ENCODE measurements around the gene NXNL1.

NXNL1 gene

DNA sequence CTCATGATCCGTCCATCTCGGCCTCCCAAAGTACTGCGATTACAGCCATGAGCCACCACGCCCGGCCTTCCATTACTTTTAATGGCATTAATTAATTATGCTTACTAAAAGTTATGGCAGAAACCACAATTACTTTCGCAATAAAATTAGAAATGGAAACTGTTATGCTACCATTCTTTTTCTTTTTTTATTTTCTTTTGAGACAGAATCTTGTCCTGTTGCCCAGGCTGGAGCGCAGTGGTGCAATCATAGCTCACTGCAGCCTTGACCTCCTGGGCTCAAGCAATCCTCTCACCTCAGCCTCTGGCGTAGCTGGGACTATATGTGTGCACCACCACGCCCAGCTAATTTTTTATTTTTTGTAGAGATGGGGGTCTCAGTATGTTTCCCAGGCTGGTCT, 50.7 kb downstream of the NXNL1 start:
- no peak for DNase-seq (ENCODE audit: low read depth)
- Histone ChIP-seq H3K4me3 (ENCODE audit: low read length) (no peak overlapping the region), H3K27me3 (replicated peaks; ENCODE audit: control insufficient read depth, insufficient read depth, low read length) (no peaks in the 10 kb centered on the region)

DNA sequence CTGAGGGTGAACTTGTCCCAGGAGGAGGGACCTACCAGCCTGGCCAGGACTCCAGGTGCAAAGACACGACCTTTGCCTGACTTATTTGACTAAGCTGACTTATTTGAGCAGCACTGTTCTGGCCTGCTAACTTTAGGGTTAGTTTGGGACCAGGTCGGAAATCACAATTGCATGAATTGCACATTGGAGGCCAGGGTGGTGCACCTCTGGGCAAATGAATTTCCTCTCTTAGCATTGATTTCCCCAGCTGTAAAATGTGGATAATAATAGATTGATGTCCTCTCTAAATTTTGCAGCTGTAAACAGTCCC, 53.9 kb downstream of the NXNL1 start:
- peak overlapping the region; percentile 32 for H3K4me3 ChIP-seq (ENCODE audit: low read length)

More for the DNA sequence above, 50.7 kb downstream of the NXNL1 start:
- Histone ChIP-seq H3K4me1 (ENCODE audit: control insufficient read depth, insufficient read depth, low read length) (peaks cover 9% of the 10 kb centered on the region), H3K36me3 (ENCODE audit: control insufficient read depth, insufficient read depth, low read length, severe bottlenecking) (no peaks in the 10 kb centered on the region), H3K9me3 (ENCODE audit: control insufficient read depth, low read length) (no peaks in the 10 kb centered on the region), H3K9ac (ENCODE audit: low read length) (no peak overlapping the region)

DNA sequence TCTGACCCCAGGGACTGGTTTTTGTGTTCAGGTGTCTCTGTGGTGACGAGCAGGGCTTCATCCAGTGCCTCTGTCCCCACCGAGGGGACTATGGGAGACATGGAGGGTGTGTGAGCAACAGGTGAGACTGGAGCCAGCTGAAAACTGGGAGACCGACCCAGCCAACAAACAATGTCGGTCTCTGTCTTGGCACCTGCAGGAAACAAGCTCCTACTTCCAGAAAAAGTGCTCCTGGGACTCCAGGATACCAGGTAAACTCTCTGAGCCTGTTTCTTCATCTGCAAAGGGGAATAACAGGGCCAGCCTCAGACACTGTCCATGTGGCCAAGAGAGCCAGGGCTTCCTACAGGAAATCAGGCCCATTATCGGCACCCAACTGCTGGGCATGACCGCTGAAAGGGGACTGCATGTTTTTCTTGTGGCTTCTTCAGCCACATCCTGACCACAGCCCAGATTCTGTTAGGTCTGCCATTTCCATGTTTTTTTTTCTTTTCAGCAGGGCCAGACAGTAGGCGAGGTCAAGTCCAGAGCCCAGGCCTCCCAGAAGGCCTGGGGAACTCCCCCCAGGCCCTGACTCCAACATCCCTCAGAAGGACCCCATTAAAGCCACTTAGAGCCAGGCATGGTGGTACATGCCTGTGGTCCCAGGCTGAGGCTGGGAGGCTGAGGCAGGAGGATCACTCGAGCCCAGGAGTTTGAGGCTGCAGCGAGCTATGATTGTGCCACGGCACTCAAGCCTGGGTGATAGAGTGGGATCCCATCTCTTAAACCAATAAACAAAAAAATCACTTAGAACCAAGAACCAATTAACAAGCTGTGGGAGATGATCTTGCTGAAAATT, 54.5 kb downstream of the NXNL1 start:
- DNase-seq (ENCODE audit: low read depth), result no peak
- H3K4me1 ChIP-seq (ENCODE audit: control insufficient read depth, insufficient read depth, low read length), result peaks cover 9% of the 10 kb centered on the region
- no peaks in the 10 kb centered on the region for H3K27me3 ChIP-seq (replicated peaks; ENCODE audit: control insufficient read depth, insufficient read depth, low read length)
- H3K4me3 ChIP-seq (ENCODE audit: low read length), result peak overlapping the region; percentile 32
- no peaks in the 10 kb centered on the region for H3K9me3 ChIP-seq (ENCODE audit: control insufficient read depth, low read length)
- no peak overlapping the region for H3K9ac ChIP-seq (ENCODE audit: low read length)
- H3K36me3 ChIP-seq (ENCODE audit: control insufficient read depth, insufficient read depth, low read length, severe bottlenecking), result no peaks in the 10 kb centered on the region

More for the DNA sequence above, 53.9 kb downstream of the NXNL1 start:
- no peak for DNase-seq (ENCODE audit: low read depth)
- peaks cover 9% of the 10 kb centered on the region for H3K4me1 ChIP-seq (ENCODE audit: control insufficient read depth, insufficient read depth, low read length)
- H3K9me3 ChIP-seq (ENCODE audit: control insufficient read depth, low read length), result no peaks in the 10 kb centered on the region
- no peak overlapping the region for H3K9ac ChIP-seq (ENCODE audit: low read length)
- H3K27me3 ChIP-seq (replicated peaks; ENCODE audit: control insufficient read depth, insufficient read depth, low read length), result no peaks in the 10 kb centered on the region
- no peaks in the 10 kb centered on the region for H3K36me3 ChIP-seq (ENCODE audit: control insufficient read depth, insufficient read depth, low read length, severe bottlenecking)

Measured in adipocyte (in vitro differentiated cells).